Heart left ventricle (tissue), 16 donors: ENCODE data around the gene SLC9A4. TPM values are rescaled to one million over a fixed set of nuclear protein-coding genes. Genes with fewer than 3 reads are reported as not detected.

ENCODE experiments used
- ATAC-seq, 4 donors: fragments of 200-7000 bp; cut with Tn5 transposase; one replicate each; pipeline ENCODE4 v1.9.1; 2020 to 2022; ENCODE audit warnings: moderate library complexity in 4 of 4, mild to moderate bottlenecking in 3 of 4, moderate number of reproducible peaks in 1 of 4
- DNase-seq, 5 donors: peaks; one replicate each; pipeline ENCODE4 v3.0.0-alpha.2; 2020
- H3K27ac ChIP-seq, 12 donors: fragments of 200-600 bp; sonication (generic) in 4 of 12; one replicate each; pipeline versions ENCODE4 v1.5.0 to v1.8.0; 2016 to 2022; ENCODE audit warnings: mild to moderate bottlenecking in 2 of 12
- H3K27me3 ChIP-seq, 9 donors: fragments of 200-600 bp; sonication (generic) in 2 of 9; one replicate each; pipeline versions ENCODE4 v1.5.1 to v1.8.0; 2016 to 2022; ENCODE audit warnings: mild to moderate bottlenecking in 3 of 9
- H3K36me3 ChIP-seq, 9 donors: fragments of 200-600 bp; sonication (generic) in 2 of 9; one replicate each; pipeline versions ENCODE4 v1.5.0 to v1.8.0; 2018 to 2022; ENCODE audit warnings: mild to moderate bottlenecking in 2 of 9
- H3K4me1 ChIP-seq, 12 donors: fragments of 200-600 bp; sonication (generic) in 4 of 12; one replicate each; pipeline versions ENCODE4 v1.5.0 to v1.8.0; 2016 to 2022; ENCODE audit warnings: mild to moderate bottlenecking in 3 of 12
- H3K4me3 ChIP-seq, 12 donors: fragments of 200-600 bp; sonication (generic) in 4 of 12; one replicate each; pipeline versions ENCODE4 v1.5.0 to v1.8.0; 2017 to 2022; ENCODE audit warnings: mild to moderate bottlenecking in 9 of 12, moderate library complexity in 4 of 12
- H3K9me3 ChIP-seq, 12 donors: fragments of 200-600 bp; sonication (generic) in 4 of 12; one replicate each; pipeline versions ENCODE4 v1.5.0 to v1.8.0; 2016 to 2022; ENCODE audit warnings: mild to moderate bottlenecking in 1 of 12
- POLR2A ChIP-seq, 2 donors: fragments of 450-650 bp; IDR thresholded peaks; one replicate each; pipeline ENCODE4 v1.6.1; 2017; ENCODE audit warnings: antibody characterized with exemption in 2 of 2, mild to moderate bottlenecking in 2 of 2, moderate library complexity in 2 of 2
- WGBS, 4 donors: extraction: QIAGEN DNeasy Blood & Tissue Kit in 2 of 4; methylation state at CpG; one replicate each; pipeline versions ENCODE4 v1.1.5 to v1.1.7; 2013 to 2018; 5-methylcytosine and 5-hydroxymethylcytosine counted together
- intact Hi-C, 10 donors: fragments of 100-400 bp; cut with DNase I; formaldehyde crosslinking; loops; one replicate each; pipeline versions ENCODE4 v1.11.1 to v1.14.2; 2022
- polyA plus RNA-seq, 2 donors: library from polyadenylated mRNA; stranded (reverse); fragments of 200-250 nt; gene quantifications; one replicate each; pipeline ENCODE4 v1.2.3, GENCODE V29; 2013
- total RNA-seq, 9 donors: library from RNA; depleted of rRNA in 2 of 9; stranded (reverse); fragments of >200 nt in 2 of 9; fragmentation: NEBNext Ultra II Directional in 3 of 9; extraction: Animal tissue kit (Norgen Biotek cat#: 25700) in 3 of 9; gene quantifications; one replicate each; pipeline versions ENCODE4 v1.1.0 to v1.2.4, GENCODE V29; 2016 to 2023
- TF ChIP-seq, protein P1 (sequence below), 12 donors: fragments of 200-600 bp; sonication (generic) in 4 of 12; IDR thresholded peaks; one replicate each; pipeline versions ENCODE4 v1.5.0 to v1.8.0; 2018 to 2022; ENCODE audit warnings: antibody characterized with exemption in 12 of 12, mild to moderate bottlenecking in 5 of 12
- donor health status: ischemic (EF 13 %, LVEDD 7.1; RV severe dilation, severe dysfunction).
- donor health status: healthy with polysubstance abuse.
- donor health status: DM: no; HTN: yes; CAD: no.
- donor health status: DM: no; HTN: no; CAD: no.
- donor health status: ischemic (EF 25% LVEDD 6.9; RV normal size, moderate dysfunction).
- donor health status: ischemic (EF 25% LVEDD 5.7; RV mildly dilated, moderate dysfunction).
- donor health status: healthy.
- donor health status: DM: yes; HTN: yes; CAD: no.
- donor health status: ischemic (EF 35%, LVEDD 5.7; RV mildly dilated, moderate dysfunction).
- donor health status: nonischemic (EF 11% LVEDD 7.7; RV severe dilation, severe dysfunction).
- donor health status: DM: yes; HTN: yes; CAD: no.
- donor health status: PGD.
- donor health status: ischemic (EF 29% LVEDD 5.4; RV normal size, mild dysfunction).
- donor health status: nonischemic (EF 23%, LVEDD 6.1; RV moderate dilation, normal function).

The SLC9A4 gene
- total and polyA plus RNA-seq, 11 donors, result not detected

DNA sequence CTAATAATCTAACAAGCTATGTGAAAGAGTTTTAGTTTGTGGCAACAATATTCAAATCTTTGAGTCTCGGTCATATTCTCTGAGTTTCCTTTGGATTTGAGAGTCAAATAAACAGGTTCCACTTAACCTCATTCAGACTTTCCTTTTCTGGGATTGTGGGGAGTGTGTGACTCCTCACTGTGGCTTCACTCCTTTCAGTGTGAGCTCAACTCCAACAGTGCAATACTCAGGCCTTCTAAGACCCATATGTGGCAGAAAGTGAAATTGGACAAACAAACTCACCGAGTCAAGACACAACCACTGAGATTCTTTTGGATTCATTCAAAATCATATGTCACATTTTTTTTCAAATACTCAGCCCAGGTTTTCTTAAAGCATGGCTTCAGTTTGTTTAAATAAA lies 25.4 kb downstream of the SLC9A4 start:
- ATAC-seq (no peak), DNase-seq (no peak)
- TF ChIP-seq POLR2A (IDR thresholded peaks at IDR 0.05), result no peak
- TF ChIP-seq, protein P1, sequence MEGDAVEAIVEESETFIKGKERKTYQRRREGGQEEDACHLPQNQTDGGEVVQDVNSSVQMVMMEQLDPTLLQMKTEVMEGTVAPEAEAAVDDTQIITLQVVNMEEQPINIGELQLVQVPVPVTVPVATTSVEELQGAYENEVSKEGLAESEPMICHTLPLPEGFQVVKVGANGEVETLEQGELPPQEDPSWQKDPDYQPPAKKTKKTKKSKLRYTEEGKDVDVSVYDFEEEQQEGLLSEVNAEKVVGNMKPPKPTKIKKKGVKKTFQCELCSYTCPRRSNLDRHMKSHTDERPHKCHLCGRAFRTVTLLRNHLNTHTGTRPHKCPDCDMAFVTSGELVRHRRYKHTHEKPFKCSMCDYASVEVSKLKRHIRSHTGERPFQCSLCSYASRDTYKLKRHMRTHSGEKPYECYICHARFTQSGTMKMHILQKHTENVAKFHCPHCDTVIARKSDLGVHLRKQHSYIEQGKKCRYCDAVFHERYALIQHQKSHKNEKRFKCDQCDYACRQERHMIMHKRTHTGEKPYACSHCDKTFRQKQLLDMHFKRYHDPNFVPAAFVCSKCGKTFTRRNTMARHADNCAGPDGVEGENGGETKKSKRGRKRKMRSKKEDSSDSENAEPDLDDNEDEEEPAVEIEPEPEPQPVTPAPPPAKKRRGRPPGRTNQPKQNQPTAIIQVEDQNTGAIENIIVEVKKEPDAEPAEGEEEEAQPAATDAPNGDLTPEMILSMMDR (IDR thresholded peaks at IDR 0.05), result no peak
- no peak overlapping the region for H3K27ac ChIP-seq
- WGBS, 4 donors, result 78 to 92% (median 89%) methylated on average over 2 of the region's 2 CpGs
- peaks cover 0 to 5% (median 0%) of the 10 kb centered on the region in 9 donors for H3K27me3 ChIP-seq
- no peaks in the 10 kb centered on the region for H3K4me1 ChIP-seq
- H3K4me3 ChIP-seq, result no peak overlapping the region
- intact Hi-C loops, result no loop called here
- H3K9me3 ChIP-seq, result peaks cover 0 to 10% (median 0%) of the 10 kb centered on the region in 12 donors
- no peaks in the 10 kb centered on the region for H3K36me3 ChIP-seq

DNA sequence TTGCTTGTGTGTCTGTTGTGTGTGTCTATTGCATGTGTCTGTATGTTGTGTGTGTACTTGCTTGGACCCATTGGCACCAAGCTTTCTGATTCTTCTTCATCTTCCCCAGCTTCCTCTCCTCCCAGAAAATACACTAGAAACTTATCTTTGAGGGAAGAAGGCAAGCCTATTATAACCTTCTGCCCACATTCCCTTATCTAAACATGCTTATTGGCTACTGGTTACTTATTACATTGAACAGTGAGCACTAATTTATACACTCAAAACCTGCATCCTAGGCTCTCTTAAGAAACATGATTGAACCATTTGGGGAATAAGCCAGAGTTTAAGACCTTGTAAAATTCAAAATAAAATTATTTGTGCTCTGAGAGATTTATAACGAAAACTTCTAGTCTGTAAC lies 26.5 kb downstream of the SLC9A4 start:
- TF ChIP-seq, protein P1 (IDR thresholded peaks at IDR 0.05), result no peak
- TF ChIP-seq POLR2A (IDR thresholded peaks at IDR 0.05), result no peak
- H3K27ac ChIP-seq, result no peak overlapping the region
- DNase-seq, result no peak
- intact Hi-C loops, result no loop called here
- WGBS, 4 donors, result 73 to 82% (median 75%) methylated on average over 1 of the region's 1 CpG
- H3K9me3 ChIP-seq, result peaks cover 0 to 5% (median 0%) of the 10 kb centered on the region in 12 donors
- no peaks in the 10 kb centered on the region for H3K4me1 ChIP-seq
- ATAC-seq, result no peak
- H3K36me3 ChIP-seq, result no peaks in the 10 kb centered on the region
- peaks cover 0 to 5% (median 0%) of the 10 kb centered on the region in 9 donors for H3K27me3 ChIP-seq
- no peak overlapping the region for H3K4me3 ChIP-seq

DNA sequence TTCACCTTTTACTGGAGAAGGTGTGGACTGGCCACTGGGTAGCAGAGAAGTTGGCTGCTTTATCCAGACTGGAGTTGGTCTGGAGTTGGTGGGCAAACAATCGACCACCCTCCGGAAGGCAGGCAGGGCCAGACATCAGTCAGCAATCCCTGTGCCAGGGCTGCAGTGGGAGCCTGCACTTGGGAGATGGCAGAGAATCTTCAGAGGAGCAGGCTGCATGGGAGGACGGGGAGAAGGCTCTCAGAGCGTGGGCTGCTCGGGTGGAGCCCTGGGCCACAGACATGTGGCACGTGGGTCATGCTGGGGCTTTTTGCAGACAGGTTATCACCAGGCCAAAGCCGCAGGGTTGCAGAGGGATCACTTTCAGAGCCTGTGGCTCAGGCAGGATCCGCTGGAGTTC lies 29.6 kb downstream of the SLC9A4 start:
- H3K27ac ChIP-seq, result no peak overlapping the region
- H3K9me3 ChIP-seq, result no peaks in the 10 kb centered on the region
- TF ChIP-seq, protein P1 (IDR thresholded peaks at IDR 0.05), result no peak
- TF ChIP-seq POLR2A (IDR thresholded peaks at IDR 0.05), result no peak
- H3K36me3 ChIP-seq, result no peaks in the 10 kb centered on the region
- H3K4me3 ChIP-seq, result no peak overlapping the region
- ATAC-seq, result no peak
- no peaks in the 10 kb centered on the region for H3K4me1 ChIP-seq
- intact Hi-C loops, result no loop called here
- WGBS, 4 donors, result 74 to 82% (median 76%) methylated on average over 8 of the region's 8 CpGs
- H3K27me3 ChIP-seq, result peaks cover 0 to 5% (median 0%) of the 10 kb centered on the region in 9 donors
- no peak for DNase-seq

DNA sequence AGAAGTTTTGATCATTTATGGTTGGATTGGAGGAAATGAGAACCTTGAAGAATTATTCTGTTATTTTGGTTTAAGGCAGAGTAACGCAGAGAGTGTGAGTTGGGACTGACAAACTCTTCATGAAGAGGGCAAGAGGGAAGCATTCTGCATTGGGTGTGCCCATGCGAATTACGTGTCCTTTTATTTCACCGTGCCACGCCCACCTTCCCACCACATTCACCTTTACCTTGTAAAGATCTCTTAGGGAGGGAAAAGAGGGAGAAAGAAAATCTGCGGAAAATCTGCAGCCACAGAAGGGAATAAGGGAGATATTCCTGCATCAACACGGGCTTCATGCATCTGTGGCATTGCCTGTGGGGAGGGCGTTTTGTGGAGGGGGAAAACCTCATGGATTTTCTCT lies 31.8 kb downstream of the SLC9A4 start:
- TF ChIP-seq POLR2A (IDR thresholded peaks at IDR 0.05), result no peak
- TF ChIP-seq, protein P1 (IDR thresholded peaks at IDR 0.05), result no peak
- DNase-seq, result no peak
- Histone ChIP-seq H3K9me3 (peaks cover 0 to 8% (median 0%) of the 10 kb centered on the region in 12 donors), H3K36me3 (no peaks in the 10 kb centered on the region), H3K4me1 (peaks cover 0 to 11% (median 0%) of the 10 kb centered on the region in 12 donors), H3K4me3 (no peak overlapping the region), H3K27ac (no peak overlapping the region), H3K27me3 (peaks cover 0 to 5% (median 0%) of the 10 kb centered on the region in 9 donors)
- intact Hi-C loops, result no loop called here
- 81 to 86% (median 85%) methylated on average over 8 of the region's 8 CpGs for WGBS, 4 donors
- no peak for ATAC-seq
